ENCODE results near the gene CDC42BPB. TPM values are rescaled to one million over a fixed set of nuclear protein-coding genes. Genes with fewer than 3 reads are reported as not detected.

The CDC42BPB gene
- total RNA-seq, 1 donor from 2014 or later = 83.1 TPM

DNA sequence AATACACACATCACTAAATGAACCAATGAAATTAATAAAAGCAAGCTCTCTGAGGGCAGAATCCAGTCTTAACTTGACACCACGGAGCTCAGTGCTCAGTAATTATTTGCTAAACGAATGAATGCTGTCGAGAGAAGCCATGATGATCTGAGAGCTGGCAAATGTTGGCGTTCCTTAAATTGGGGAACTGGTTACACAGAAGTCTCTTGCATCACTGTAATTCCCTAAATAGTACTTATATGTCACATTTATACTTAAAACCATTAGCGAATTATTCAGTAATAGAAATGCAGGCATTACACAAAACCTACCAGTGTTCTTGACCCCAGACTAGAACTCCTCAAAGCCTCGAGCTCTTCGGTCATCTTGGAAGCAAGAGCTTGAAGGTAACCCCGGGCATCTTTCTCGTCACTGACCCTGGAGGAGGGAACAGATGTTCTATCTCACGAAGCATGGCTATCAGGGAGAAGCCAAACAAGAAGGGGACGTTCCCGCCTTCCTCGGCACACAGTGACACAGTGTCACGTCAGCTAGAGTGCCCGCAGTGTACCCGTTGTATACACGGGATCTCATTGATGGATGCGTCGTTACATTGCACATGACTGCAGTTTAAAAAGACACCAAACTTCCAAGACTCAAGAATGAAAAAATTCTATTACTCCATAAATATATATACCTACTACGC lies 91.2 kb downstream of the CDC42BPB start:
- DNase-seq = no peak

DNA sequence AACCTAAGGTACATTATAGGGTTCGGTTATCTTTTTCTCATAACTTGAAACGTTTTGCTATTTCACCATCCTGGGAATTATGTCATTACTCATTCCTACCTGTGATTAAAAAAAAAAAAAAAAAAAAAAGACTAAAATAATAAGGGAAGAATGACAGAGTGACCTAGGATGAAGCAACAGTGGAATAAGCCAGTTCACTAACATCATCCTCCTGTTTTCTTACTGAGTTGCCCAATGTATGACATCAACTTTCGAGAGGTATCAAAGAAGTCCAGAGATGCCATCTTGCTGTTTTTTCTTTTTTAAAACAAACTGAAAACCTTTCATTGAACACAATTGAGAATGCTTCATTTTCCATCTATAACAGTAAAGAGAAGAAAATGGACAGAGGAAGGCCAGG lies 92.1 kb downstream of the CDC42BPB start:
- DNase-seq = no peak

DNA sequence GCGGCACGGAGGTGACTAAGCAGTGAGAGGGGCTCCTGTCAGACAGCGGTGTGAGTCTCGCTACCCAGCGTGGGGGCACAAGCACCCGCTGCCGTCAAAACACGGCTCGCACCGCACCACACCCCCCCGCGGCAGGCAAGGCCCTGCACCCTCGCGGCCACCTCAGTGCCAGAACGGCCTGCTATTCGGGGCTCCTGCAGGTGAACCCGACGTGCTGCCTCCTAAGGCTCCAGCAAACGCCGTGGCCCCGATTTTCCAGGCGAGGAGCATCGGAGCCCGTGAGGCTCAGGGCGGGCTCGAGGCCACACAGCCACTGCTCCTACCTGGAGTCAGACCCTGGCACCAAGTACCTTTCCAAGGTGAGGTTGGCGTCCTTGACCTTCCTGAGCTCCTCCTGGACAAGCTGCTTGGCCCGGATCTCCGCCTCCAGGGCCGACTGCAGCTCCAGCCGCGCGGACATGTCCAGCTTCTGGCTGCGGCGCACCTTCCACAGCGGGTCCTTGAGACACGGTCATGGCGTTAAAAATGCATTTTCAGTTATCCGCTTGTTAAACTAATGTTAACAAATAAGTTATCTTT lies 93.1 kb downstream of the CDC42BPB start:
- no peak for DNase-seq

DNA sequence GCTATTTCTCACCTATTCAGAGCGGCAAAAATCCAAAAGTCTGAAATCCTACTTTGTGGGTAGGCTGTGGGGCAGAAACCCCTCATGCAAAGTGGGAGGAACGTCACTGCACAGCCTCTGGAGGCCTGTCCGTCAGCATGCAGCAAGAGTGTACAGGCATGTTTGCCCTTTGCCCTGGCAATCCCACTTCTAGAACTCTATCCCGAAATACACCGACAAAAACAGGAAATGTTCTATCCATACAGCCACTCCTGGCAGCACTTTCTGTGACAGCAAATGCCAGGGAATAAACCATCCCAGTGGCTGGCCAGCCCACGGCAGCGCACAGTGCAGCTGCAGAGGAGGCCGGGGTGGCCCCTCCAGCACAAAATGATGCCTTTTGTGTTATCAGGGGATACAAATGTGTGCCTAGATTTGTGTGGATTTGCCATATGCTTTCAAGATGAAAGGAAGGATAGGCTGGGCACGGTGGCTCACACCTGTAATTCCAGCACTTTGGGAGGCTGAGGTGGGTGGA lies 95.2 kb downstream of the CDC42BPB start:
- no peak for DNase-seq

DNA sequence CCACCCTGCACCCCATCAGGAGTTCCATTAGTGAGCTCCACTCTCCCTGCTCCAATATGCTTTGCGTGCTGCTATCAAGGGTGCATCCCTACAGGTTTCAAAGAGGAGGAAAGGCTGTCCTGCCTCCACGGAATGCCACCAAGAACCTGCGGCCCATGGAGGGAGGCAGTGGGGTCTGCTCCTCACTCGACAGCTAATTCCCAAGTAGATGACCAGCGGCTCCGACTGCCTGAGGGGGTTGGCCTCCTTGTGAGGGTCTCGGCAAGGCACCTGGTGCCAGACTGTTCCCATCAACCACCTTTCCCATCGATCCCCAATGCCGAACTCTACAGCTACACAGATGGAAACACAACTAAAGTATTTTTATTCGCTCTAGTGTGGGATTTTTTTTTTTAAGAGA lies 98.9 kb downstream of the CDC42BPB start:
- no peak for DNase-seq

DNA sequence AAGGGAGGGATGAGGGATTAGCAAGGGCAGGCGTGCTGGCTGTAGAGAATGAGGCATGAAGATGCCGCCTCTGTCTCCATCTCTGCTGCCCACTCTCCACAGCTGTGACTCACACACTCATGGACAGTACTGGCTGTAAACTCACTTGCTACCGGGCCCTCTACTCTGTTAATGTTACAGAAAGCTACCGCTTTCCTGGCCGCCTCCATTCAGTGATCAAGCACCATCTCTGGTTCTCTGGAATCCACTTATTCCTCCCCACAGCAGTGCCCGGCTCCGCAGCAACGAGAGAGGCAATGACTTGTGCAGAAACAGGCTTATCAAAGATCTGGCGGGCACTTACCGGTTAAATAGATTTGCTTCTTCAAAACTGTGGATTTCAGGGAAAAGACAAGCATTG lies 100.1 kb downstream of the CDC42BPB start:
- no peak for DNase-seq

DNA sequence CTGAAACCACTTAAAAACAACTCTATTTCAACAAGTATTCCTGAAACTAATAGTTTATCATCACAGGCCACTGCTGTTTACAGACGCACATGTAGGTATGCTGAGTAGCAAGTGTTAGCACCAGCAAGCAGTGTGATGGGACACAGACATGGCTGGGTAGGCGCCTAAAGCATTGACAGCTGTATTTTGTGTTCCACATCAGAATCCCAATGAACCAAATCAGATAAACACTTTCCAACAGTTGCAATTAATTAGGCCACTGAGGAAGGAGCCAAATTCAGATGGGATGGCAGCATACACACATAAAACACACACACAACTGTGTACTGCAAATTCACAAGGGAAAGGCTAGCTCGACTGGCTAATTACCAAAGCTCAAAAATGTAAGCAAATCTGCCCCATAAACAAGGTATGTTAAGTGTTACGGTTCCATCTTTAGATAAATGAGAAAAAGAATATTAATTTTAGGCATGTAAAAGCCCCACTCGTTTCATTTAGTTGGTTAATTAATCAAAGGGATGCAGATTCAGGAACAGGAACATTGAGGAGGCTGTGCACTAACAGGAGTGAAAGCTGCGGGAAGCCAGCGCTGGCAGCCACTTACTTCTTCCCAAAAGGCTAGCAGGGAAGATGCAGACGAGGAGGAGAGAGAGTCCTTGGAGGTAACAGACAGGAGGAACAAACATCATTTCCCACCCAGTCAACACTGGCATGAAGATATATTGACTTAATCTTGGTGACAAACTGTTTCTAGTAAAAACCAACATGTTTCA lies 101.5 kb downstream of the CDC42BPB start:
- no peak for DNase-seq

DNA sequence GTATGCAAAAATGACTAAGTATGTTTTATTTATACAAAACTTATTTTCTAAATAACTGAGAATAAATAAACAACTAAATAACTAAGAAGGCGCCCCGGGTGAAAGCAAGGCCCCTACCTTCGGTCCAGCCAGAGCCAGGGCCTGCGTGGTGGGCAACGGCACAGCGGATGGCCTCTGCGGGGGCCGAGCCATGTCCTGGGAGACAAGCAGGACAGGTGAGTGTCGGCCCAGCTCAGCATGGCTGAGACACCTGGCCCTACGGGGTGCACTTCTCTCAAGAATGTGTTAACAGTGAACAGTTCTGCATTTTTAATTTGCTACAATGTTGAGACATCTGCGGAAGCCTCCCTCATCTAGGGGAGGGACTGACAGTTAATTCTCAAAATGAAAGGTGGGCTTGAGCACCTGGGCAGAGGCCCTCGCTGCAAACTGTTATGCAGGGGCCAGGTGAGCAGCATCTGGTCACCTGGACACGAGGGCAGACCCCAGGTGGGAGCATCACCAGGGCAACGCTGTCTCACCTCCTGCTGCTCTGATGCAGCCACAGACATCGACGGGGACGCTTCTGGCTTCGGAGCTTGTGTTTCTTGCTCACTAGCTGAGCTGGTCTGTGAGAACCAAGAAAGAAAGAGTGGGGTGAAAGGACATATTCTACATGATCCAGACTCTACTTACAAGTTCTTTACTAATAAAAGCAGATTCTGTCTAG lies 103.1 kb downstream of the CDC42BPB start:
- no peak for DNase-seq

DNA sequence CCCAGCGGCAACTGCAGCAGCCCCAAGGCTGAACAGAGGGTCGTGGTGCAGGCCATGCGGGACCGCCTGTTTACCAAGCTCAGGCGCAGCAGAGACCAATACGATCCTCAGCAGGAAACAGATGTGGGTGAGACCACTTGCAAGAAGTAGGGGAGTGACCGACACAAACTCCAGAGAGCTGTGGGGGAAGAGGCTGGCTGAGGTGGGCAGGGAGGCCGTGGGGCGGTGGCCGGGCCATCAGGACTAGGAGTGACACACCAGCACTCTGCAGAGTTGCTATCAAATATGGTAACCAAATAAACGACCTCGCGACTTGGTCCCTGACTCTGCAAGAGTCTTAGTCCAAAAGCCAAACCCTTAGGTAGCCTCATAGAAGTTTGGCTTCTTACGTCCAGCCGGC lies 104.2 kb downstream of the CDC42BPB start:
- DNase-seq = no peak

DNA sequence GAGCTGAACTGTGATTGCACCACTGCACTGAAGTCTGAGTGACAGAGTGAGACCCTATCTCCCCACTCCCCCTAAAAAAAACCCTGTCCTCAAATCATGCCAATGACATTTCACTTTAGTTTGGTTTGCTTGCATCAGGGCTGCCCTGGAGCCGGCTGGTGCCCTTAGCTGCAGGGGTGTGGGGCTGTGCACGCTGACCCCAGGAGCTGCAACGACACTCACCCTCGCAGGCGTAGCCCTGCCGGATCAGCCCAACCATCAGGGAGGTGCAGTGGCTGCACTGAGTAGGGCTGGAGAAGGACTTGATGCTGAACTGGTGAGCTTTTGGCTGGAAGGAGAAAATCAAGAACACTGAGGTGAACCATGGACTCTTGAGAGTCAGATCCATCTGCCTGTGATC lies 105.1 kb downstream of the CDC42BPB start:
- no peak for DNase-seq

DNA sequence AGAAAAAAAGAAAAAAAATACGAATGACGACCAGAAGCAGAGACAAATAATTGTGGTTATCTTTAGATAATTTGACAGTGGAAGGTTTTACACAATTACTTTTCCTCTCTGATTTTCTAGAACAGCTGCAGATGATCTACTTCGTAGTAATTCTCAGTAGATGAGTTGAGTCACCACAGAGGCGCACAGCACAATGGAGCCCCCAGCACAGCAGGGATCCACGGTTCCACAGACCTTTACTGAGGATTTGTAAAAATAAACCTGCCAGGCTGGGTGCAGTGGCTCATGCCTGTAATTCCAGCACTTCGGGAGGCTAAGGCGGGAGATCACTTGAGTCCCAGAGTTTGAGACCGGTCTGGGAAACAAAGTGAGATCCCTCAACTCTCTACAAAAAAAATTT lies 105.5 kb downstream of the CDC42BPB start:
- DNase-seq = no peak

DNA sequence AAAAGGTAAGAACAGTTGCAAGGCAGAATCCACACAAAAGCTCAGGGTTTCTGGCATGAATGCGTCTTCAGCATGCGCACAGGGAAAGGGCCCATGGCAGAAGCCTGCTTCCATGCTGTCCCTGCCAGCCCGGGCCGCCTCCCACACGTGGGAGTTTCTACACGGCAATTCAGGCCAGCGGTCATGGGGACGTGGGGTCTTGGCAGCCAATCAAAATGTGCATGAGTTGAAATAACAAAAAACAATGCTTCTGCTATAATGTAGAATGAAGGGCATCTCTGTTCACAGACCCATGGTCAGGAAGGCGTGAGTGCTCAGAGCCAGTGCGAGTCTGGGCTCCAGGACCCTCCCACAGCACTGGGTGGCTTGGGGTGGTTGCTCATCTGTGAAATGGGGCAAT lies 106.3 kb downstream of the CDC42BPB start:
- DNase-seq = no peak

DNA sequence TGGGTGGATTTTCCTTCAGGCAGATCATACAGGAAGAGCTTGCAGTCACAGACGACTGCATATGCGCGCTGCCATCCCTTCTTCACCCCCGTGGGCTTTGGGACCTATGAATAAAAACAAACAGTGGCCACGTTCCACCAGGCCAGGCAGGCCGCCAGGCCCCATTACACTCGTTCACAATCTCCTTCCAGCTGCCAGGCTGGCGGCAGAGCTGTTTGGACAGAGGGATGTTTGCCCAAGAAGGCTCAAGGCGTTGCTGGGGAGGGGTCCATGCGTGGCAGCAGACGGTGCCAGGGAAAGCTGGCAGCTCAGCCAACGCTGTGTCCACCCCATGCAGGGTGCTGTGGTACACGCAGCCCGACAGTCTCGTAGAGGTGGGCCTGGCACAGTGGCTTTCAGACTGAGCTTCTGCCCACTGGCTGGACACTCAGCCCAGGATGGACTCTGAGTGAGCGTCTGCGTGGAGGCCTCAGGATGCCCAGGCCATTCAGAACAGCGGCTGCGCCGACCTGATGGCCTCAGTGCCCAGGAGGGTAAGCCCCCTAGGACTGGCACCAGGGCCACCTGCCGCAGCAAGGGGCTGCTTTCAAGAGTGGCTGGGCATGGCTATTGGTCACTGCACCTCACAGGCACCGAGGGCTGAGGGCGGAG lies 107.4 kb downstream of the CDC42BPB start:
- DNase-seq = peak; percentile 74

DNA sequence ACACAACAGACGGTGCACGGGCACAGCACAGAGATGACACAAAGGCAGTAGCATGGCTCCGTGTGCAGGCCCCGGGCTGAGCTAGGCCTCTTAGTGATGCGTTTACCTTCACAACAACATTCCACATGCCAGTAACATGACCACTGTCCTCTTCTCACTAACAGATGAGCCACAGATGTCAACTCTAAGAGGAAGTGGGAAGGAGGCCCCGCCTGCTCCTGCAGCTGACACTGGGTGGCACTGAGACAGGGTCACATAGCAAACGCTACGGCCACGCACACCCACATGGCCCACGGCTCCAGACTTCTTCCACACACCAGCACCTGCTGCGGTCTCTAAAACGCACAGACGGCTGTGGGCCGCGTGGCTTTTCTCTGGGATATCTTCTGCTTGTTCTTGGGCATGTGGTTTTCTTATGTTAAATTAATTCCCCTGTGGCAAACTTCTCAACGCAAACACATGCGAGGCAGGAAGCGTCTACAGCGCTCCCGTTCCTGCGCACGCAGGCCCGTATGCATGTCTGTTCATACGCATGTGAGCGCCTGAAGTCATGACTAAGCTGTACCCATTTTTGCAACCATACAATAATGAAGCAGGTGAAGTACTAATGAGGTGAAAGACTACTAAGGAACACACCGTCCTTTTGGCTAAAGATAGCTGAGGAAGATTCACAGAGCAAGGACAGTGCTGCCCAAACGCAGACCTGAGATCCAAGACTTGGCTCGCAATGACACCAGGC lies 108.1 kb downstream of the CDC42BPB start:
- DNase-seq = peak; percentile 85

DNA sequence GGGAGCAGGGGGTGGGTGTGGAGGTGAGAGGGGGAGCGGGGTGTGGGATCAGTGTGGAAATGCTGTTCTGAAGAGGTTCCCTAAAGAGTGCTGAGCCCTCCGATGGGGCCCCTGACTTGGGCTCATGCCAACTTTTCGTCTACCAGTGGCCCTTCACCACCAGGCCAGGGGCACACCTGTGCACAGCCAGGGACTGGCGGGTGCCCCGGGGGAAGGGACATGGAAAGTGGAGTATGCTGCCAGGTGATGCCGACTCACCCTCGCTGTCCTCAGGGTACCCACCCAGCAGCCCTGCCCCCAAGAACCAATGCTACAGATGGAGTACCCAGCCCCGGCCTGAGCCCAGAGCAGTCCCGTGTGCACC lies 108.7 kb downstream of the CDC42BPB start:
- DNase-seq = no peak

DNA sequence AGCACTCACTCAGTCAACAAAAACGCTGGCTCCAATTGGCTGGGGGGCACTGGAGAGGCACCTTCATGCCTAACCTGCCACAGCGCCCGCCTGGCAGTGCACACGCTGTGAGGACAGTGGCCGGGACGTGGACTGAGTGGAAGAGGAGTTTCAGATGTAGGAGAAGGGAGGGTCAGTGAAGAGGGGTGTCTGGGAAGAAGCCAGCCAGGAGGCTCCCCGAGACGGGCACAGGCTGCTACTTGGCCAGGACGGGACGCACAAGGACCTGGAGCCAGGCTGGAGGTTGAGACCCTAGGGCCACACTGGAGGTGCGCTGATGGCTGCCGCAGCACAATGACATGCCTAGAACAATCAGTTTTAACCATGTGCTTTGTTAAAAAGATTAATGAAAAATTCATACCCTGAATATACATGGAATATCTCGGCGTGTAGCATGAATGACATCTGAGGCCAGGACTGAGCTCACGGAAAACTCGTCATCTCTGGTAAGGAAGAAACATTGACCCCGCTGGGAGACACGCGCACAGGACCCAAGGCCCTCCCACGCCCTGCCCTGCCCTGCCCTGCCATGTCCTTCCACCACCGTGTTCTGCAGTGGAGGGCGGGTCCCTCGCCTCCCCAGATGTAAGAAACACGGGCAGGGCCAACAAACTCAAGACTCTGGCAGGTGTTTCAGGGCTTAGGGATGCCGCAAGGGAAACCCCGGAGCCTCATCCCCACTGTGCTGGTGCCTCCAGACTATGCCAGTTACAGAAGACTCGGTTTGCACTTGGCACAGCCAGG lies 109.8 kb downstream of the CDC42BPB start:
- no peak for DNase-seq

DNA sequence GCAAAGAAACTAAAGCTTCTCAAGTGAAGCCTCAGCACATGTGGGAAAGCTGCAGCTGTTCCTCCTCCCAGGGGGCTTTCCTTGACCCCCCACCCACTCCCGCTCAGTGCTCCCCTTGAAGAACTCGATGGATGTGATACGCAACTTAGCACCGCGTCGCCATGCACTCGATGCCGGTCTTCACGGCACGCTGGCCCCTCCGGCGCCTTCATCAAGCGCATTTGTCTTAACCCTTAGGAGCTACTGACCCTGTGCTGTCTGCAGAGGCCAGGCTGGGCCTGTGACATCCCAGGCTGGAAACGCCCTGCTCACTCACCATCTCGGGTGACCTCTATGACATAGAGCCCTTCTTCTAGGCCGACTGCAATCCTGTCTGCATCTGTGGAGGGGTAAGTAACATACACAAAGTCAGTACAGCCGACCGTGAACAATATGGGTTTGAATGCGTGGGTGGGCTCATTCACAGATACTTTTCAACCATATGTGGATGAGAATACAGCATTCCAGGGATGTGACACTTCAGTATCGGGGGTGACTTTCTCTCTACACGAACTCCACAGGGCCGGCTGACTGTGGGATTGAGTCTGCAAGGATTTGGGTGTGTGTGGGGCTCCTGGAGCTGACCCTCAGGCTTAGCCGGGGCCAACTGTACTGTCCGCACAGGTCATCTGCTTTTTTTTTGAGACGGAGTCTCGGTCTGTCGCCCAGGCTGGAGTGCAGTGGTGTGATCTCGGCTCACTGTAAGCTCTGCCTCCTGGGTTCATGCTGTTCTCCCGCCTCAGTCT lies 111.8 kb downstream of the CDC42BPB start:
- no peak for DNase-seq

DNA sequence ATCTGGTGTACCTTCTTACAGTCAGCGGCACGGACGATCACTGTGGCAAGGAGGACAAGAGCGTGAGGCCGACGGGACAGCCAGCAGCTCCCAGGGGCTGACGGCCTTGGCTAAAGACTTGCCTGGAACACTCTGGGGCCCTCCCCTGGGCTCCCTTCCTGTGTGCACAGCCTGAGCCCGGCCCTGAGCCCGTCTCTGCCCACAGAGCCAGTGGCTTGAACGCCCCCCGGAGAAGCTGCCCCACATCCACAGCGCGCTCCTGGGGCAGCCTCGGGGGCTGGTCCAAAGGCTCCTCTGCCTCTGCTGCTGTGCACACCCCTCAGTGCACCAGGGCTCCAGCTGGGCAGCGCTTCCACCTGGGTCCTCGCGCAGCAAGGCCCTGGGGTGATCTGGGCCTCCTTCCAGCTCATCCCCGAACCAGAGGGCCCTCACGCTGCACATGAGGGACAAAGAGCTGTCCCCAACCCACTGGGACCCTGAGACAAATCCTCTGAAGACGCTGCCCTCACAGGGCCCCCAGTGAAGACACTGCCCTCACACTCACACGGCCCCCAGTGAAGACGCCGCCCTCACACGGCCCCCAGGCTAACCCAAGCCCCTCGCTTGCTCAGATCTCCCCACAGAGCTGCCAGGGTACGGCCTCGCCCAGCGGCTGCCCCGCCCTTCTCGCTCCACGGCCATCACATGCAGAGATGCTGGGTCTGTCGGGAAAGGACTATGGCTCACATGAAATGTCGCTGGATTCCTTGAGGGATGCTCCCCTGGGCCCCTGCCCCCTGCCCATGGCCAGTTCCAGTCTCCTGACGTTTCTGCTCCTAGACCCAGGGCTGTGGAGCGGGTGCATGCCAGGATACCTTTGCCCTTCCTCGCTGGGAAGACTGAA lies 112.7 kb downstream of the CDC42BPB start:
- DNase-seq = no peak

DNA sequence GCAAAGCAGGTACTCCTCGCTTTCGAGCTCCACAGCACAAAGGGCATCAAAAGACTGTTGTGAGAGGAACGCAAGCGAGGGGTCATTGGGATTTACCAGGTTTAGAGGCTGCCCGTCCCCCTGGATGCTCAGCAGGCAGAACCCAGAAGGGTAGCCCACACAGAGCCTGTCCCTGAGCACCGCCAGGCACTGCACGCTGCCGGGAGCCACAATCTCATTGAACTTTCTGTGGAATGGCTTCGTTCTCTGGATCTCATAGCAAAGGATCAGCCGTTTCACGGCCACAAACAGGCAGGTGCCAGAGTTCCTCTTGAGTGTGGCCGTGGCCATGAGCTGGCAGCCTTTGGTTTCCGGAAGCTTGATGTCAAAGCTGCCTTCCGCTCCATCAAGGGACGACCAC lies 113.4 kb downstream of the CDC42BPB start:
- DNase-seq = no peak
